Measurements from ENCODE around the gene XRN1.

- TF ChIP-seq, protein P1, sequence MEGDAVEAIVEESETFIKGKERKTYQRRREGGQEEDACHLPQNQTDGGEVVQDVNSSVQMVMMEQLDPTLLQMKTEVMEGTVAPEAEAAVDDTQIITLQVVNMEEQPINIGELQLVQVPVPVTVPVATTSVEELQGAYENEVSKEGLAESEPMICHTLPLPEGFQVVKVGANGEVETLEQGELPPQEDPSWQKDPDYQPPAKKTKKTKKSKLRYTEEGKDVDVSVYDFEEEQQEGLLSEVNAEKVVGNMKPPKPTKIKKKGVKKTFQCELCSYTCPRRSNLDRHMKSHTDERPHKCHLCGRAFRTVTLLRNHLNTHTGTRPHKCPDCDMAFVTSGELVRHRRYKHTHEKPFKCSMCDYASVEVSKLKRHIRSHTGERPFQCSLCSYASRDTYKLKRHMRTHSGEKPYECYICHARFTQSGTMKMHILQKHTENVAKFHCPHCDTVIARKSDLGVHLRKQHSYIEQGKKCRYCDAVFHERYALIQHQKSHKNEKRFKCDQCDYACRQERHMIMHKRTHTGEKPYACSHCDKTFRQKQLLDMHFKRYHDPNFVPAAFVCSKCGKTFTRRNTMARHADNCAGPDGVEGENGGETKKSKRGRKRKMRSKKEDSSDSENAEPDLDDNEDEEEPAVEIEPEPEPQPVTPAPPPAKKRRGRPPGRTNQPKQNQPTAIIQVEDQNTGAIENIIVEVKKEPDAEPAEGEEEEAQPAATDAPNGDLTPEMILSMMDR (optimal IDR thresholded peaks at IDR 0.05 in 1 of 3, IDR thresholded peaks at IDR 0.05 in 1 of 3, conservative IDR thresholded peaks at IDR 0.05 in 1 of 3; ENCODE audit: extremely low read depth in 1 of 3, insufficient read depth in 2 of 3, low read length in 3 of 3) = no peak
- TF ChIP-seq EZH2 (IDR thresholded peaks at IDR 0.05; ENCODE audit: low read length) = no peak
Observed at GRCh38 chr3:142272200-142272891, 175.5 kb downstream of the XRN1 start.

Data from keratinocyte (primary cell).